HG03432 (cell line): ENCODE data around the gene MPC1L.

ENCODE experiments used
- ATAC-seq: cut with Tn5 transposase; IDR thresholded peaks from one replicate; pipeline ENCODE4 v1.9.1; 2021; ENCODE audit warnings: mild to moderate bottlenecking, moderate library complexity; ENCODE audit not compliant: unreplicated experiment

Gene MPC1L

GRCh38 chrX:40625294-40625693 lies 2.1 kb downstream of the MPC1L start:
- ATAC-seq, result no peak

GRCh38 chrX:40628506-40628905 lies 5.3 kb downstream of the MPC1L start:
- ATAC-seq, result no peak

- ATAC-seq, result no peak
Observed at GRCh38 chrX:40632199-40632598, 9.0 kb downstream of the MPC1L start.

GRCh38 chrX:40637687-40638086 lies 14.5 kb downstream of the MPC1L start:
- no peak for ATAC-seq

GRCh38 chrX:40644176-40644575 lies 20.9 kb downstream of the MPC1L start:
- ATAC-seq, result no peak

- ATAC-seq, result peak; percentile 35
Observed at GRCh38 chrX:40644821-40645358, 21.7 kb downstream of the MPC1L start.

- ATAC-seq, result peak; percentile 33
Observed at GRCh38 chrX:40646489-40647306, 23.5 kb downstream of the MPC1L start.

- ATAC-seq, result peak; percentile 78
Observed at GRCh38 chrX:40647307-40648197, 24.3 kb downstream of the MPC1L start, which contains the start of gene CXorf38. Gene CXorf38 (minus strand): TSS chrX:40647561. CDS start chrX:40647520, 41 bp downstream.

- no peak for ATAC-seq
Observed at GRCh38 chrX:40651620-40652223, 28.5 kb downstream of the MPC1L start.

GRCh38 chrX:40652664-40653063 lies 29.4 kb downstream of the MPC1L start:
- ATAC-seq, result no peak

- ATAC-seq, result no peak
Observed at GRCh38 chrX:40653535-40653934, 30.3 kb downstream of the MPC1L start.

- ATAC-seq, result no peak
Observed at GRCh38 chrX:40660381-40660780, 37.2 kb downstream of the MPC1L start.

GRCh38 chrX:40661489-40661888 lies 38.3 kb downstream of the MPC1L start:
- no peak for ATAC-seq

- no peak for ATAC-seq
Observed at GRCh38 chrX:40663078-40663740, 40.0 kb downstream of the MPC1L start.

GRCh38 chrX:40663880-40664630 lies 40.8 kb downstream of the MPC1L start:
- ATAC-seq, result no peak

- ATAC-seq, result no peak
Observed at GRCh38 chrX:40671126-40671525, 47.9 kb downstream of the MPC1L start.
